ENCODE results near the gene NUCKS1.
"Not testable (repeated sequence)": the region's sequence is repeated elsewhere in the genome, so short reads cannot be mapped to it uniquely, and the experiment has no call there.

Gene NUCKS1

DNA sequence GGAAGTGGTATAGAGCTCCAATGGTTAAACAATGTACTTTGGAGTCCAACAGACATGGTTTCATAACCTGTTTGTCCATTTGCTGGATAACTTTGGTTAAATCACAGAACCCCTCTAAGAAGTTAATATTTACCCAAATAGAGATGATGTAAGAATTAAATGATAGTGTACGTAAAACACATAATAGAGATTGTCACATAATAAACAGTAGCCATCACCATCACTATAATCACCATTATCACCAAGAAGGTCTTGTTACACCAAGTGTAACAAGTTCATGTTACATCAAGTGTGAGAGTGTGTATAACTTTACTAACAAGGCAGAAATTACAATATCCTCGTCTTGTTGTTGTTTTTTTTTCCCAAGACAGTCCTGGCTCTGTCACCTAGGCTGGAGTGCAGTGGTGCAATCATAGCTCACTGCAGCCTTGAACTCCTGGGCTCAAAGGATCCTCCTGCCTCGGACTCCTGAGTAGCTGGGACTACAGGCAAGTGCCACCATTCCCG, 23.3 kb downstream of the NUCKS1 start:
- no peak for DNase-seq

DNA sequence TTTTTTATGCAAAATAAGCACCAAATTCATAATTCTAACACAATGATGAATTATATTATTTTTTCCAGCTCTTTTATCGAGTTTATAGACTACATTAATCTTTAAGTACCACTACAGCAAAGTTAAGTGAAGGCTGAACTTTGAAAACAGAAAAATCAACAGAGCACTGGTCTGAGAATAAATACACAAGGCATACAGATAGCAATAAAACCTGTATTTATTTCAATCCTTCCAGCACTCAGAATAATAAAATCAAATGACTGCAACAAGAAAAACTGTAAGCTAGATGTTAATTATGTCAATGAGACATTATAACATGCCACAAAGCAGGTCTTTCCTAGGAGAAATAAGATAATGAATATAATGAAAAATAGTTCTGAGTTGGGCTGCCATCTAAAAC, 24.5 kb downstream of the NUCKS1 start:
- DNase-seq = no peak

GRCh38 chr1:205720740-205721139, 29.2 kb downstream of the NUCKS1 start:
- DNase-seq = not testable (repeated sequence)

DNA sequence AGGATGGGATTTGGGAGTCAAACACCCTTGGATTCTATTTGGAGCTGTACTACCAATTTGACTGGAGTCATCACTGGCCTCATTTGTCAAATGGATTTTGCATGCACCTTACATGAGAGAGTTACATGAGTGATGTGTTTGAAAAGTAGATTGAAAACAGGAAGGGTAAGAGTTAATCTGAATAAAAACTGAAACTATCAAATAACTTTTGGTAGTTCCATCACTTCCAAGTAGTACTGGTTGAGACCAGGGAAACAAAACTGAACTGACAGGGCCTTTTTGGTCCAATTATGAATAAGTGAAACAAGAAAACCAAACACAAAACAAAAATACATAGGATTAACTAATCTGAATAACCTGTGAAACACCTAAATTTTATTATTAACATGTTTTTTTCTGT, 30.2 kb downstream of the NUCKS1 start:
- no peak for DNase-seq

GRCh38 chr1:205719015-205719414, 31.0 kb downstream of the NUCKS1 start:
- no peak for DNase-seq

DNA sequence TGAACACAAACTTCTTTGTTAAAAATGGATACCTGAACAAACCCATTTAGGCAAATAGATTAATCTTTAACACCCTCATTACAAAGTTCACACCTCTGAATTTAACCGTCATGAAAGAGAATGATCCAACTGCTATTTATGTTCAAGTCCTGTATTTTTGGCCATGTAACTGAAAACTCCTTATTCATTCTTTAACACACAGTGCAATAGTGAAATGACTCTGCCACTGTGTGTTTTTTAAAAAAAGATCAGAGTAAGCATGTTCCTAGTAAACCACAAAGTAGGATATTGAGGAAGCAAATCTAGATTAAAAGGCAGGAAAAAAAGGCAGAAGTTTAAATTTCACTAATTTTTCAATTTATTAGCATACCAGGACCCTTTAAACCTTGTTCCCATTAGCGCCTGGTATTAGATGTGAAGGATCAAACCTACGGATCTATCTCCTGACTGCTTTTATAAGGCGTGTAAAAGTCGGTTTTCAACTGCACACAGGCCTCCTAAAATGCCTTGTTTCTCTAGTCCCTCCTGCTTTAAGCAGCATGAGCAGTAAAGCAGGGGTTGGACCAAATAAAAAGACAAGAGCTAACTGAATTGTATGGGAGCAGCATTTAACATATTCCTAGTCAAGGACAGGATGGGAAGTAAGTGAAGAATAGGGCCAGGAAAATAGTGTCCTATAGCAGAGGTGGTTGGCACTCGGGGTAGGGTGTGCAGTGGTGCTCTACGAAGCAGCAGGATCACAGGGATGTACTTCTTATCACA, 33.4 kb downstream of the NUCKS1 start:
- DNase-seq = no peak

DNA sequence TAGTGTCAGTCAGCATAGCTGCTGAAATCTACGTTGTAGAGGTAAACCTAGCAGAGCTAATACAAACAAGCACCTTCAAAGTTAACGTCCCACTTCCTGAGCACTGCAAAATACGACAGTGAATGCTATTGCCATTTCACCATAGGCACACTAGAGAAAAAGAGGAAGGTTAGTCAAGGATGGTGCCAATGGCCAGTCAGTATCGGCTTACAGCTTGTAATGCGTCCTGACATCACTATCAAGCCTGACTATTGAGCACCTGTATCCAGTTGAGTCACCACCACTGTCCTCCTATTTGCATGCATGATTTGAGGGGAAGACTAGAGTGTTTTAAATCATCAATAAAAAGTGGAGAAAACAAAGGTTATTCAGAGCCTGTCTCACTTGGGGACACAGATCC, 34.4 kb downstream of the NUCKS1 start:
- DNase-seq = no peak

GRCh38 chr1:205714906-205715246, 35.1 kb downstream of the NUCKS1 start:
- DNase-seq = no peak

GRCh38 chr1:205714190-205714905, 35.6 kb downstream of the NUCKS1 start:
- DNase-seq = no peak

- DNase-seq = no peak
Measured at GRCh38 chr1:205711105-205712048, 38.6 kb downstream of the NUCKS1 start.

DNA sequence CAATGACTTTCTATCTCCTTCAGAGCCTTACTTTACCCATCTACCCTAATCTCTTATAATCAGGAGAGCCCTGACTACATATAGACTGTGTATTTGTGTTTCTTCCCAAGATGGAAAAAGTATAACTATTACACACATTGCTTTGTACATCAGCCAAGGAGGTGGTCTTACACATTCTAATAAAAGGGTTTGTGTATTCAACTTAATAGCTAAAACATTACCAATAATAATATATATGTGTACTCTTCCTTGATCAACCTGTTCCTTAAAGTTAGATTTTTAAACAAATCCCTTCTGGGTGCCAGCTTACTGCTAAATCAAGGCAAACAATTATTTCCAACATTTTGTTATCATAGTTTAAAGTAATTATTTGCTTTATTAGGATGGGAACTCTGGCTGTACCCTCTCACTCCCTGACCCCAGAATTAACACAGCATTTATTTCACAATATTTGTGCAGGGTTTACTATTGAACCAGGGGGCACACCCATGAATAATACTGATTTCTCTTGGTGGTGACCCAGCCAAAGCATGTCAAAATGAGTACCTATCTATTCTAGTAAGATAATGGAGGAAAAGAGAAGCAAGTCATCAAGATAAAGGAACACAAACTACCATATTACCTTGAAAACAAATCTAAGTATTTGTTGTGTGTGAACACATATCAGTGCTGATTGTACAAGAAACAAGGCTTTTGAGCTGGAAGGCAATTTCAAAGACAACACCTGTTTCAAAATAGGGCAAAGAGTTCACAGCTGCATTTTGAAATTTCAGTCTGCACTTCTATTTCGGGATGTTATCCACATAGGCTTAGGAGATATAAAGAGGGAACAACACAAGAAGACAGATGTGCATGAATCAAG, 39.5 kb downstream of the NUCKS1 start:
- no peak for DNase-seq

- no peak for DNase-seq
Measured at GRCh38 chr1:205709640-205710039, 40.3 kb downstream of the NUCKS1 start.

DNA sequence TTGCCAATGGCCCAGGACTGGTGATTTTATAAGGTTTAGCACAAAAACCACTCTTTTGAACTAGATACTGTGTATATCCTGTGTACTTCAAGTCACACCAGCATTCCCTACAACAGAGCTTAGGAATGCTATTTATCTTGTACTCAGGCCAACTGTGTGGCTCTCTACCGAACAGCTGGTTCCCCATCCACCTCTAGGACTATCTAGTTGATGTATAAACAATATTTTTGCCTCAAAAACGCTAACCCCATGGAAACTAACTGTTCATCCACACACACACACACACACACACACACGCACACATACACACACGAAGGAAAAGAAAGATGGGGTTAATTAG, 41.0 kb downstream of the NUCKS1 start:
- DNase-seq = no peak

GRCh38 chr1:205706601-205707502, 43.1 kb downstream of the NUCKS1 start:
- no peak for DNase-seq

GRCh38 chr1:205704903-205705302, 45.1 kb downstream of the NUCKS1 start:
- no peak for DNase-seq

DNA sequence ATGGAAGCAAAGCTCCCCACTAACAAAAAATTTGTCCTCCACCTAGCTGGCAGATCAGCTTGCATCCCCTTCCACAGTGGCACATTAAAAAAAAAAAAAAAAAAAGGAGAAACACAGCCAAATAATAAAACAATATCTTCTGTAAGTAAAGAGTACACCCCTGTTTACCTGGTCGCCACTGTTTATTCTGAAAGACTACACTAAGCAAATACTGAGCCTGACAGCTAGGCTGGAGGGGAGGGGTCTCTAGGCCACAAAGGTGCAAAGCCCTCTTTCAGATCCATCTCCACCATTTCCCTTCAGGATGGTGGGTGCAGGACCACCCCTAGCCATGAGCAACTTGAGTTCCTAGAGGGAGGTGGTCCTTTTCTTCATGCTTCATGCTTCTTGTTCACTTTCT, 46.9 kb downstream of the NUCKS1 start:
- no peak for DNase-seq

- DNase-seq = no peak
Measured at GRCh38 chr1:205701891-205702290, 48.1 kb downstream of the NUCKS1 start.

GRCh38 chr1:205701420-205701819, 48.6 kb downstream of the NUCKS1 start:
- DNase-seq = no peak

DNA sequence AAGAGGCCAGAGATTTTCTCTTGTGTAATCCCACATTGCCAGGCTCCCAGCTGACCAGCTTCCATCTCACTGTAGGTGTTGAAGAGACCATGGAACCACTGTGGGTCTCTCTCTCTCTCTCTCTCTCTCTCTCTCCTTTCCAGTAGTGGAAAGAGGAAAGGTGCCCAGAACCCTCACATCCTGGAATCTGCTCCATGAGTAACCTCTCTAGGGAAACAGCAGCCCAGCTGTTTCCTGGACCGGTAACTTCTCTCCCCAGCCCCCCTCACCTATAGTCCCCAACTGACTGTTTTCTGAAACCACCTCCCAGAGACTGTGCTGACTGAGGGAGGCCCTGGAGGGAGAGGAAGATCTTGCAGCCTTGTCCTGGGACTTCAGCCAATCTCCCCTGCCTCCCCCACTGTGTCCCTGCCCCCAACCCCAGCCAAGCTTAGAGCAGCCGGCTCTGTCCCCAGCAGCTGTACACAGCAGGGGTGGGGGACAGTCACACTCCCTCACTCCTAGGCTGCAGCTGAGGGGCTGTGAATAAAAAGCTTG, 49.0 kb downstream of the NUCKS1 start:
- DNase-seq = no peak

- no peak for DNase-seq
Measured at GRCh38 chr1:205699416-205699815, 50.6 kb downstream of the NUCKS1 start.

- DNase-seq = no peak
Measured at GRCh38 chr1:205698921-205699320, 51.1 kb downstream of the NUCKS1 start.
